ENCODE results near the gene BCAS3. TPM values are rescaled to one million over a fixed set of nuclear protein-coding genes. Genes with fewer than 3 reads are reported as not detected.
"Not testable (repeated sequence)": the region's sequence is repeated elsewhere in the genome, so short reads cannot be mapped to it uniquely, and the experiment has no call there.

BCAS3 gene
- polyA plus RNA-seq, 1 experiment = 17.5 TPM

- H3K9me3 ChIP-seq (ENCODE audit: control insufficient read depth, insufficient read depth, low read length) = no peaks in the 10 kb centered on the region
- TF ChIP-seq CTCF (IDR thresholded peaks at IDR 0.05; ENCODE audit: low read depth, low read length) = no peak
- no peak overlapping the region for H3K4me3 ChIP-seq (ENCODE audit: low read depth, low read length)
- no peak overlapping the region for H3K27ac ChIP-seq (ENCODE audit: low read depth, low read length)
- no peaks in the 10 kb centered on the region for H3K27me3 ChIP-seq (ENCODE audit: control insufficient read depth, insufficient read depth, low read length)
- no peak for DNase-seq (ENCODE audit: low read depth, low spot score)
- ChIA-PET CTCF (no interaction called here), POLR2A (no interaction called here)
Observed at GRCh38 chr17:60803059-60803458, 125.4 kb downstream of the BCAS3 start.

DNA sequence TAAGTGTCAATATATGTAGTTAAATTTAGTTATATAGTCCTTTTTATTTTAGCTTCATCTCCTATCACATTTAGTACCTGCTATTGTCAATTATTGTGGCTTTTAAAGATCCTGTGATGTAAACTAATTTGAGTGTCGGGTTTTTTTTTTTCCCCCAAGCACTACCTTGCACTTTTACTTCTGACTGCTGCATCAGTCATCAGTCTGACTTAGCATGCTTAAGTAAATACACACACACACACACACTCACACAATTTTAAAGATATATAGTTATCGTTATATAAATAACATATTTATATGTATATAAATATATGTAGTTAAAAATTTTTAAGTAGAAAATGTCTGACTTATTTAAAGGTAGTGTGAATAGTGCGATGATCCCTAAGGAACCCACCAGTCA is 127.2 kb downstream of the BCAS3 start:
- no peak for TF ChIP-seq CTCF (IDR thresholded peaks at IDR 0.05; ENCODE audit: low read depth, low read length)
- Histone ChIP-seq H3K4me3 (ENCODE audit: low read depth, low read length) (no peak overlapping the region), H3K27me3 (ENCODE audit: control insufficient read depth, insufficient read depth, low read length) (no peaks in the 10 kb centered on the region), H3K9me3 (ENCODE audit: control insufficient read depth, insufficient read depth, low read length) (no peaks in the 10 kb centered on the region), H3K27ac (ENCODE audit: low read depth, low read length) (no peak overlapping the region)
- no peak for DNase-seq (ENCODE audit: low read depth, low spot score)
- ChIA-PET POLR2A (no interaction called here), CTCF (no interaction called here)

DNA sequence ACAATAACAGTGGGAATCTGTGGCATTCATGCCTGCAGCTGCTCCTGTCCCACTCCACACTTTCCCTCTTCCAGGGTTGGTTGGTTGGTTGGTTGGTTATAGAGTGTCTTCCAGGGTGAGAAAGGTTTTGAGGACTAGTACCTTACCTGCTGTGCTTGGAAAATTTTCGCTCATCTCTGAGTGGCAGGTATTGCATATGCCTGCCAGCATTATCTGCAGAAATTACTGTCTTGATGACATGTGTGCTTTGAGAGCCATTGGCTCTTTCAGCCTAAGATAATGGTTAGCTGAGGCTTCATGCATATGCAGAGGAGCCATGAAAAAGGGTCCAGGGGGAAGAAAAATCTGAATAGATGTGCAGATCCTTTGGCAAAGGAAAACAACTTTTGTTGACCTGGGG is 131.8 kb downstream of the BCAS3 start:
- H3K27ac ChIP-seq (ENCODE audit: low read depth, low read length) = no peak overlapping the region
- no peak overlapping the region for H3K4me3 ChIP-seq (ENCODE audit: low read depth, low read length)
- CTCF ChIA-PET = no interaction called here
- no peak for DNase-seq (ENCODE audit: low read depth, low spot score)
- no peaks in the 10 kb centered on the region for H3K9me3 ChIP-seq (ENCODE audit: control insufficient read depth, insufficient read depth, low read length)
- H3K27me3 ChIP-seq (ENCODE audit: control insufficient read depth, insufficient read depth, low read length) = no peaks in the 10 kb centered on the region
- POLR2A ChIA-PET = no interaction called here
- TF ChIP-seq CTCF (IDR thresholded peaks at IDR 0.05; ENCODE audit: low read depth, low read length) = no peak

DNA sequence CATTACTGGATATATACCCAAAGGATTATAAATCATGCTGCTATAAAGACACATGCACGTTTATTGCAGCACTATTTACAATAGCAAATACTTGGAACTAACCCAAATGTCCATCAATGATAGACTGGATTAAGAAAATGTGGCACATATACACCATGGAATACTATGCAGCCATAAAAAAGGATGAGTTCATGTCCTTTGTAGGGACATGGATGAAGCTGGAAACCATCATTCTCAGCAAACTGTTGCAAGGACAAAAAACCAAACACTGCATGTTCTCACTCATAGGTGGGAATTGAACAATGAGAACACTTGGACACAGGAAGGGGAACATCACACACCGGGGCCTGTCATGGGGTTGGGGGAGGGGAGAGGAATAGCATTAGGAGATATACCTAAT is 137.3 kb downstream of the BCAS3 start:
- POLR2A ChIA-PET; DNase-seq (ENCODE audit: low read depth, low spot score): not testable (repeated sequence)
- CTCF ChIA-PET = interaction anchor here (0.8 kb wide), 1 partner anchor 575 kb away, joined by 3 read pairs; no protein-coding TSS in a partner anchor

DNA sequence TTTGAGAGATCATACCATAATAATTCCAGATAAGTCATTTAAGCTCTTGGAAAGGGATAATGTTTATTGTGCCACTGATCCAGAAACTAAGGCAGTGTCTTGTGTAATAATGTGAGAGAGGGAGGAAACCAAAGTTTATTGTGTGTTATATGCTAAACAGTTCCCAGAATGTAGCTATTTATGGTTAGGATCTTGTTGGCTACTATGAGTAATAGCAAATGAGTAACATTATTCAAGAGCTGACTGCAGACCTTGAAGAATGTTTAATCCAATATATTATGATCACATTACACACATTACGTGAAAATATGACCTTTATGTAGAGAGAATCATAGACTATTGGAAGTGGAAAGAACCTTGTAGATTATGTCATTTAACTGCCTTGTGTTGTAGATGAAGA is 139.5 kb downstream of the BCAS3 start:
- H3K27ac ChIP-seq (ENCODE audit: low read depth, low read length) = no peak overlapping the region
- DNase-seq (ENCODE audit: low read depth, low spot score) = peak; percentile 61
- H3K4me3 ChIP-seq (ENCODE audit: low read depth, low read length) = no peak overlapping the region
- POLR2A ChIA-PET = interaction anchor here (0.6 kb wide), 2 partner anchors 86 to 377 kb away, joined by 3 to 8 read pairs; no protein-coding TSS in a partner anchor
- no peak for TF ChIP-seq CTCF (IDR thresholded peaks at IDR 0.05; ENCODE audit: low read depth, low read length)
- CTCF ChIA-PET = interaction anchor here (1.8 kb wide), 1 partner anchor 97 kb away, joined by 4 read pairs; no protein-coding TSS in a partner anchor
- no peaks in the 10 kb centered on the region for H3K9me3 ChIP-seq (ENCODE audit: control insufficient read depth, insufficient read depth, low read length)
- no peaks in the 10 kb centered on the region for H3K27me3 ChIP-seq (ENCODE audit: control insufficient read depth, insufficient read depth, low read length)

More for the DNA sequence above, 137.3 kb downstream of the BCAS3 start:
- not testable (repeated sequence) for H3K9me3 ChIP-seq (ENCODE audit: control insufficient read depth, insufficient read depth, low read length); H3K27me3 ChIP-seq (ENCODE audit: control insufficient read depth, insufficient read depth, low read length); H3K4me3 ChIP-seq (ENCODE audit: low read depth, low read length); H3K27ac ChIP-seq (ENCODE audit: low read depth, low read length)
